ENCODE results near the gene TMEM132D.
A peak's percentile ranks its signal among the peaks of the same experiment; 100 is the strongest.

The TMEM132D gene

DNA sequence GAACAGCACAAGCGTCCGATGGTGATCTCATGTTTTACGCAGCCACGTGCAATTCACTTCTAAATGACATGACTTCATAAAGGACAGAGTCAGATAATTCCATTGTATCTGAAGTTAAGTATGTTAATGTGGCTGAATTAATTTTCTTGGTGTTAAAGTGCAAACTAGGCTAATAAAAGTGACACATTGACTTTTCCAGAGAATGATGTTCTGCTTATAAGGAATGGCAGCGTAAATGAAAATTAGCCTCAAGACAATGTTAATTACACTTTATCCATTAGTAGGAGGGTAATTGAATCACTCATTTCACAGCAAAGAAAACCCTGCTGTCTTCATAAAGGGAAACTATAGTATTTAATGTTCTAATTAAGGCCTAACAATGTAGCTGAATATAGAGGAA is 624.1 kb downstream of the TMEM132D start:
- no peaks in the 10 kb centered on the region for H3K79me2 ChIP-seq (ENCODE audit: control insufficient read depth, insufficient read depth, low read length, unreplicated experiment)
- no peaks in the 10 kb centered on the region for H3K36me3 ChIP-seq (ENCODE audit: insufficient read depth, low read length)
- H3K27me3 ChIP-seq (ENCODE audit: insufficient read depth, low read length), result no peaks in the 10 kb centered on the region
- H3K4me1 ChIP-seq (ENCODE audit: control insufficient read depth, insufficient read depth, low read length, unreplicated experiment), result no peaks in the 10 kb centered on the region
- no peak overlapping the region for H2AFZ ChIP-seq (ENCODE audit: low read length, unreplicated experiment)
- no peak overlapping the region for H3K27ac ChIP-seq (ENCODE audit: low read depth, low read length)
- H3K4me3 ChIP-seq (ENCODE audit: low read depth, low read length), result peak overlapping the region; percentile 25; the same call in 1 of the 2 replicates

GRCh38 chr12:129276361-129277060 is 627.3 kb downstream of the TMEM132D start:
- H3K27me3 ChIP-seq (ENCODE audit: insufficient read depth, low read length), result no peaks in the 10 kb centered on the region
- H3K36me3 ChIP-seq (ENCODE audit: insufficient read depth, low read length), result no peaks in the 10 kb centered on the region
- no peak overlapping the region for H2AFZ ChIP-seq (ENCODE audit: low read length, unreplicated experiment)
- no peak overlapping the region for H3K4me3 ChIP-seq (ENCODE audit: low read depth, low read length)
- no peak overlapping the region for H3K27ac ChIP-seq (ENCODE audit: low read depth, low read length)
- no peaks in the 10 kb centered on the region for H3K4me1 ChIP-seq (ENCODE audit: control insufficient read depth, insufficient read depth, low read length, unreplicated experiment)
- no peaks in the 10 kb centered on the region for H3K79me2 ChIP-seq (ENCODE audit: control insufficient read depth, insufficient read depth, low read length, unreplicated experiment)

DNA sequence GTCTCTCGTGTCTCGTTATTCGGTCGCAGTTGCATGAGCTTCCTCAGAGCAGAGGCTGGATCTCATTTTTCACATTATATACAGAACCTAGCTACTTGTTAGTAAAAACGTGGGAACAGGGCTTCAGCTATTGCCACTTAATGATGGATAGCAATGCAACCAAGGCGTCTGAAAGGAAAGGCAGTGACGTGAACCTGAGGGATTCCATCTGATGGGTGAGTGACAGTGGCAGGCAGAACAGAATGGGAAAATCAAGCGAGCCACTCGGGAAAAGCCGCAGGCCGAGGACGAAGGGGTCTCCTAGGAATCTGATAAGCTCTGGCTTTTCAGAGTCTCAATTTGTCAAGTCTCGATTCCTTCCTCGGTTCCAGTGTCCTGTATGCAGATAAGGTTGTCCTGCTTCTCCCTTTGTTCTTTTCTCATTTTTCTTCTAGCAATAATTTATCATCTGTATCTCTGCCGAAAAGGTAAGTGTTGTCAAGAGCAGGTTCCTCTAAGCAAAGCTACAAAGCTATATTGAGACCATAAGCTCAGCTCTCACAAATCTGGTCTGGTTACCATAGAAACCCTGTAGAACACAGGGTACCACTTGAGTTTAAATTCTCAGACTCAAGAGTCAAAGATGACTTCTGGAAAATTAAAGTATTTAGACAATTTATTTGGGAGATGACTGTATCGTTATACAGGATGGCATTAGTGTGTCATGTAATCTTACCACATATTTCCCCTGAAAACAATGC is 633.9 kb downstream of the TMEM132D start:
- Histone ChIP-seq H3K36me3 (ENCODE audit: insufficient read depth, low read length) (no peaks in the 10 kb centered on the region), H3K4me1 (ENCODE audit: control insufficient read depth, insufficient read depth, low read length, unreplicated experiment) (no peaks in the 10 kb centered on the region), H3K79me2 (ENCODE audit: control insufficient read depth, insufficient read depth, low read length, unreplicated experiment) (no peaks in the 10 kb centered on the region), H3K27ac (ENCODE audit: low read depth, low read length) (no peak overlapping the region), H3K27me3 (ENCODE audit: insufficient read depth, low read length) (no peaks in the 10 kb centered on the region), H2AFZ (ENCODE audit: low read length, unreplicated experiment) (no peak overlapping the region), H3K4me3 (ENCODE audit: low read depth, low read length) (no peak overlapping the region)

GRCh38 chr12:129258781-129259318 is 645.0 kb downstream of the TMEM132D start:
- H3K27me3 ChIP-seq (ENCODE audit: insufficient read depth, low read length), result no peaks in the 10 kb centered on the region
- no peaks in the 10 kb centered on the region for H3K36me3 ChIP-seq (ENCODE audit: insufficient read depth, low read length)
- H2AFZ ChIP-seq (ENCODE audit: low read length, unreplicated experiment), result no peak overlapping the region
- H3K27ac ChIP-seq (ENCODE audit: low read depth, low read length), result no peak overlapping the region
- no peaks in the 10 kb centered on the region for H3K4me1 ChIP-seq (ENCODE audit: control insufficient read depth, insufficient read depth, low read length, unreplicated experiment)
- no peaks in the 10 kb centered on the region for H3K79me2 ChIP-seq (ENCODE audit: control insufficient read depth, insufficient read depth, low read length, unreplicated experiment)
- H3K4me3 ChIP-seq (ENCODE audit: low read depth, low read length), result no peak overlapping the region

DNA sequence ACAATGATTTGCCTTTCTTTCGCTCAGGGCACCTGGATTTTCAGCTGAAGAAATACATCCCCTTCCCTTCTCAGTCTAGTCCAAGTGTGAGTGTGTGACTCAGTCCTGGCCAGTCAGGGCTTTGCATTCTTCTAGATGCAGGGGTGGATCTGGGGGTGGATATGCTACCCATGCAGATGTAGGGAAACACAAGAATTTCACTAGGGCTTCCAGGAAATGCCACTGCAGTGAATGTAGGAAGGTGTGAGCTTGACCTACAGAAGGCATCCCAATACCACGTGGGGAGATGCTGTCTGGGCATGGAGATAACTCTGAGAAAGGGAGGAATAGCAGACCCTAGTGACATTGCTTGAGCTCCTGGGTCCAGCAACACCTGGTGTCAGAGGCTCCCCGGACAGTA is 646.3 kb downstream of the TMEM132D start:
- no peak overlapping the region for H3K27ac ChIP-seq (ENCODE audit: low read depth, low read length)
- H3K27me3 ChIP-seq (ENCODE audit: insufficient read depth, low read length), result no peaks in the 10 kb centered on the region
- H3K4me1 ChIP-seq (ENCODE audit: control insufficient read depth, insufficient read depth, low read length, unreplicated experiment), result no peaks in the 10 kb centered on the region
- no peak overlapping the region for H2AFZ ChIP-seq (ENCODE audit: low read length, unreplicated experiment)
- no peaks in the 10 kb centered on the region for H3K36me3 ChIP-seq (ENCODE audit: insufficient read depth, low read length)
- no peak overlapping the region for H3K4me3 ChIP-seq (ENCODE audit: low read depth, low read length)
- no peaks in the 10 kb centered on the region for H3K79me2 ChIP-seq (ENCODE audit: control insufficient read depth, insufficient read depth, low read length, unreplicated experiment)

DNA sequence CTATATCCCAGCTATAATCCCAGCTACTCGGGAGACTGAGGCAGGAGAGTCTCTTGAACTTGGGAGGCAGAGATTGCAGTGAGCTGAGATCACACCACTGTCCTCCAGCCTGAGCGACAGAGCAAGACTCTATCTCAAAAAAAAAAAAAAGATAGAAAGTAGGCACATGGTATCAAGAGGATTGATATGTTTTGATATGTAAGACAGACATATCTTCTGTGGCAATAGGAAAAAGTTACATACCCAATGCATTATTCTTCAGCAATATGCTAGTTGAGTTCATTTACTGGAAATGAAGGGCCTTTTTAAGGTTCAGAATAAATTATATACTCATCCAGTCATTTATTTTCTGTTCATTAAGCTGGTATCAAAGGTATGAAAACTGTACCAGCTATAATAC is 657.2 kb downstream of the TMEM132D start:
- no peaks in the 10 kb centered on the region for H3K4me1 ChIP-seq (ENCODE audit: control insufficient read depth, insufficient read depth, low read length, unreplicated experiment)
- H3K27ac ChIP-seq (ENCODE audit: low read depth, low read length), result no peak overlapping the region
- H3K79me2 ChIP-seq (ENCODE audit: control insufficient read depth, insufficient read depth, low read length, unreplicated experiment), result no peaks in the 10 kb centered on the region
- H3K27me3 ChIP-seq (ENCODE audit: insufficient read depth, low read length), result no peaks in the 10 kb centered on the region
- H2AFZ ChIP-seq (ENCODE audit: low read length, unreplicated experiment), result no peak overlapping the region
- no peak overlapping the region for H3K4me3 ChIP-seq (ENCODE audit: low read depth, low read length)
- H3K36me3 ChIP-seq (ENCODE audit: insufficient read depth, low read length), result no peaks in the 10 kb centered on the region

DNA sequence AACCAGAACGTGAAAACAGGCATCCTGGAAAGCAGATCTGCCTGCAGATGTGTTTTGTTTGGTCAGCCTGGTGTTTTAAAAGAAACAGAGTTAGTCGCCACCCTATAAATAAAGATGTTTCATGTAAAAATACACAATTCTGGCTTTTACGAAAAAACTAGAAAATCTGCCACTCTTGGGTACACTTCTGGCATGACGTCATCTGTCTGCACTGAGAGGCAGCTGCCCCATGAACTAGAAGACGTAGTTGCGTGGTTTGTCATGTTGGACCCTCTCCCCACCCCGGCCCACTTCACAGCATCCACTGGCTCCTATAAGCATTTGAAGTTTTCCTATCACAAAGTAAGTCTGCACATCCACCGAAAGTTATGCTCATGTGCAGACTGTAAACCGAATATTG is 658.1 kb downstream of the TMEM132D start:
- Histone ChIP-seq H3K27me3 (ENCODE audit: insufficient read depth, low read length) (no peaks in the 10 kb centered on the region), H3K27ac (ENCODE audit: low read depth, low read length) (no peak overlapping the region), H3K79me2 (ENCODE audit: control insufficient read depth, insufficient read depth, low read length, unreplicated experiment) (no peaks in the 10 kb centered on the region), H3K4me3 (ENCODE audit: low read depth, low read length) (no peak overlapping the region), H3K36me3 (ENCODE audit: insufficient read depth, low read length) (no peaks in the 10 kb centered on the region), H2AFZ (ENCODE audit: low read length, unreplicated experiment) (no peak overlapping the region), H3K4me1 (ENCODE audit: control insufficient read depth, insufficient read depth, low read length, unreplicated experiment) (no peaks in the 10 kb centered on the region)

- Histone ChIP-seq H2AFZ (ENCODE audit: low read length, unreplicated experiment) (no peak overlapping the region), H3K27me3 (ENCODE audit: insufficient read depth, low read length) (no peaks in the 10 kb centered on the region), H3K4me3 (ENCODE audit: low read depth, low read length) (no peak overlapping the region), H3K36me3 (ENCODE audit: insufficient read depth, low read length) (no peaks in the 10 kb centered on the region), H3K79me2 (ENCODE audit: control insufficient read depth, insufficient read depth, low read length, unreplicated experiment) (no peaks in the 10 kb centered on the region), H3K4me1 (ENCODE audit: control insufficient read depth, insufficient read depth, low read length, unreplicated experiment) (no peaks in the 10 kb centered on the region), H3K27ac (ENCODE audit: low read depth, low read length) (no peak overlapping the region)
Measured at GRCh38 chr12:129241852-129242251, 662.0 kb downstream of the TMEM132D start.

DNA sequence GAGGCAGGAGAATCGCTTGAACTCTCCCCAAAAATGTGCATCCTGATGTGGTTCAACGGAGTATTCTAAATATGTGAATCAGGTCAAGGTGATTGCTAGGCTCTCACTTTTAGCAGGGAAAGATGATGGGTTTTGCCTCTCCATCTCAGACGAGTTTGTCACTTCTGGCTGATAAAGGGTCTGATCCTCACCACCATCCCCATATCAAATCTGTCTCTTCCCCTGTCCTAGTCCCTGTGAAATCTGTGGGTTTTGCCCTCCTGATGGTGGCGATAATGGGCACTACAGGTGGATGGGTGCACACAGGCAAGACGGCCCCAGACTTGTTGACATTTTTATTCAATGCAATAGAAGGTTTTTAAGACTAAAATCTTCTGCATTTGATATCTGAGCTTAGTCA is 665.9 kb downstream of the TMEM132D start:
- Histone ChIP-seq H3K4me3 (ENCODE audit: low read depth, low read length) (no peak overlapping the region), H3K27ac (ENCODE audit: low read depth, low read length) (no peak overlapping the region), H2AFZ (ENCODE audit: low read length, unreplicated experiment) (no peak overlapping the region), H3K36me3 (ENCODE audit: insufficient read depth, low read length) (no peaks in the 10 kb centered on the region), H3K27me3 (ENCODE audit: insufficient read depth, low read length) (no peaks in the 10 kb centered on the region), H3K79me2 (ENCODE audit: control insufficient read depth, insufficient read depth, low read length, unreplicated experiment) (no peaks in the 10 kb centered on the region), H3K4me1 (ENCODE audit: control insufficient read depth, insufficient read depth, low read length, unreplicated experiment) (no peaks in the 10 kb centered on the region)

- Histone ChIP-seq H3K27me3 (ENCODE audit: insufficient read depth, low read length) (no peaks in the 10 kb centered on the region), H3K4me3 (ENCODE audit: low read depth, low read length) (no peak overlapping the region), H3K36me3 (ENCODE audit: insufficient read depth, low read length) (no peaks in the 10 kb centered on the region), H3K79me2 (ENCODE audit: control insufficient read depth, insufficient read depth, low read length, unreplicated experiment) (no peaks in the 10 kb centered on the region), H3K4me1 (ENCODE audit: control insufficient read depth, insufficient read depth, low read length, unreplicated experiment) (no peaks in the 10 kb centered on the region), H2AFZ (ENCODE audit: low read length, unreplicated experiment) (no peak overlapping the region), H3K27ac (ENCODE audit: low read depth, low read length) (no peak overlapping the region)
Measured at GRCh38 chr12:129234209-129234608, 669.6 kb downstream of the TMEM132D start.

- Histone ChIP-seq H3K27me3 (ENCODE audit: insufficient read depth, low read length) (no peaks in the 10 kb centered on the region), H3K36me3 (ENCODE audit: insufficient read depth, low read length) (no peaks in the 10 kb centered on the region), H3K79me2 (ENCODE audit: control insufficient read depth, insufficient read depth, low read length, unreplicated experiment) (no peaks in the 10 kb centered on the region), H3K27ac (ENCODE audit: low read depth, low read length) (no peak overlapping the region), H2AFZ (ENCODE audit: low read length, unreplicated experiment) (no peak overlapping the region), H3K4me1 (ENCODE audit: control insufficient read depth, insufficient read depth, low read length, unreplicated experiment) (no peaks in the 10 kb centered on the region), H3K4me3 (ENCODE audit: low read depth, low read length) (no peak overlapping the region)
Measured at GRCh38 chr12:129231491-129231890, 672.3 kb downstream of the TMEM132D start.

Data from ACC112 (cell line).